Measurements from ENCODE around the gene PTBP2.
"Not testable (repeated sequence)": the region's sequence is repeated elsewhere in the genome, so short reads cannot be mapped to it uniquely, and the experiment has no call there.

Gene PTBP2

GRCh38 chr1:96741335-96741734, 19.8 kb downstream of the PTBP2 start:
- DNase-seq, result no peak

GRCh38 chr1:96746440-96747420, 25.1 kb downstream of the PTBP2 start:
- DNase-seq, result no peak

- no peak for DNase-seq
These were observed 26.0 kb downstream of the PTBP2 start for GRCh38 chr1:96747565-96747964.

- no peak for DNase-seq
These were observed 26.5 kb downstream of the PTBP2 start for GRCh38 chr1:96748078-96748477.

GRCh38 chr1:96749618-96750017, 28.0 kb downstream of the PTBP2 start:
- no peak for DNase-seq

DNA sequence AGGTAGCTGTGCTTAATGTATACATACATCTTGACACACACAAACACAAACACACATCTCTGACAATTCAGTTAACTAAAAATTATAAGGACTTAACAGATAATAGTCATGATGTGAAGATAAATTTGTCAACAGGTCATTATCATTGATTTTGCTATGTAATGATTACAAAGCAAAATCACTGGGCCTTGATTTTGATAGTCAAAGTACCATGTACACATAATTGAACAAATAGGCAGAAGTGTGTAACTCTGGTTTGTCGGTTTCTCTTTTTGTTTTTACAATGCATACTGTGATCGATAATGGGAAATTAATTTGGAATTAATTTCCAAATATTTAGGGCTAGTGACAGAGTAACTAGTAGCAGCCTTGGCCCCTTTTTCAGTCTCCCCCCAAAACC, 30.8 kb downstream of the PTBP2 start:
- no peak for DNase-seq

- no peak for DNase-seq
These were observed 35.2 kb downstream of the PTBP2 start for GRCh38 chr1:96756789-96757188.

GRCh38 chr1:96762586-96762985, 41.0 kb downstream of the PTBP2 start:
- not testable (repeated sequence) for DNase-seq

- DNase-seq, result no peak
These were observed 41.9 kb downstream of the PTBP2 start for GRCh38 chr1:96763514-96763913.

DNA sequence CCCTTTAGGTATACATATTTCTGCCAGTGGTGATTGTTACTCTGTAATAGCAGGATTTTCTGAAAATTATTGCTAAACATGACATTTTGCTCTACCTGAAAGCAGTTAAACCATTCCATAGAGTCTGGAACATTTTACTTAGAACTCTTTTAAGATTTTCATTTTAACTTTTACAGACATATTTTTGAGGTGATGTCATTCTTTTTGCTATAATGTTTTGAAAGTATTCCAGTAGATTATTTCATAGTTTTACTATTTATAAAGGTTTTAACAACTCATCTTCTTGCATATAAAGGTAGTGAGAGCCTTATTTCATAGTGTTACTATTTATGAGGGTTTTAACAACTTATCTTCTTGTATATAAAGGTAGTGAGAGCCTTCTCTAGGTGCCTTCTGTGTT, 42.9 kb downstream of the PTBP2 start:
- DNase-seq, result no peak

DNA sequence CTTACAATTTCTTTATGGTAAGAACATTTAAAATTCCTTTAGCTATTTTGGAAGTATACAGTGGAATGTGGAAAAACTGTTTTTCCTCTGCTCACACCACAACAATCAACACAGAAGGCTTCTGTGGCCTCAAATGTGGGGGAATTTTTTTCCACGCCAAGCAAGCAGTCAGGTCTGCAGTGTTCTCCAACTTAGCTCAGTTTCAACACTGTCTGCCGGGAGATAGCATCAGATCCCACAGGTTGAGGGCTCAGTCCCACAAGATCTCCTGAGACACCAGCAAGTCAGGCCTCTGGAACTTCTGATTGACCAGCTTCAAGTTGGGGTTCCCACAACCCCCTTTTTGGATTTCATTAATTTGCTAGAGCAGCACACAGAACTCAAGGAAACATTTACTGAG, 50.3 kb downstream of the PTBP2 start:
- no peak for DNase-seq

DNA sequence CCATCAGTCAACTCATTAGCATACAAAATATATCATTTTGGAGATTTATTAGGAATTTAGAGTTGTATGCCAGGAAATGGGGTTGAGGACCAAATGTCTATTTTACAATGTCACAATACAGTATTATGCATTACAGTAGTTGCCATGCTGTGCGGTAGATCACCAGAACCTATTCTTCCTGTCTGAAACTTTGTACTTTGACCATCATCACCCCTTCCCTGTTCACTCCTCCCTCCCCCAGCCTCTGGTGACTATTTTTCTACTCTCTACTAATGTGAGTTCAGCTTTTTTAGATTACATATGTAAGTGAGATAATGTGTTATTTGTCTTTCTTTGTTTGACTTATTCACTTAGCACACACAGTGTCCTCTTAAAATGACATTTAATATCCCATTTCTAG, 50.8 kb downstream of the PTBP2 start:
- no peak for DNase-seq

GRCh38 chr1:96772972-96773371, 51.4 kb downstream of the PTBP2 start:
- no peak for DNase-seq

DNA sequence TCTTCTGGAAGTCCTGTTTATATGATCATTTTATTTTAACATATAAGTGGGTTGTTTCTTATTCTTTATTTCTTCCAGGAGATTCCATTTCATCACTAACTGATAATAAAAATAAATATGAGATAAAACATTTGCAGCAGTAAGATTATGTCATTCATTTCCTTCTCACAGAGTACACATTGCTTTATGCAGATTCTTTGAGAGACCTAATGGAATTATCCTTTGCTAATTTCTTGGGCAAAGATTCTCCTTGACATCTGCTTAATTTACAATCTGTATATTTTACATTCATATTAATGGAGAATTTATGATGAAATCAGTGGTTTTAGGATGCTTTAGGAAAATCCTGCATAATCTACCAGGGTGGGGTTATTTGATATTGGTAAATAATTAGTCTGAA, 60.6 kb downstream of the PTBP2 start:
- no peak for DNase-seq

- DNase-seq, result no peak
These were observed 61.3 kb downstream of the PTBP2 start for GRCh38 chr1:96782856-96783255.

DNA sequence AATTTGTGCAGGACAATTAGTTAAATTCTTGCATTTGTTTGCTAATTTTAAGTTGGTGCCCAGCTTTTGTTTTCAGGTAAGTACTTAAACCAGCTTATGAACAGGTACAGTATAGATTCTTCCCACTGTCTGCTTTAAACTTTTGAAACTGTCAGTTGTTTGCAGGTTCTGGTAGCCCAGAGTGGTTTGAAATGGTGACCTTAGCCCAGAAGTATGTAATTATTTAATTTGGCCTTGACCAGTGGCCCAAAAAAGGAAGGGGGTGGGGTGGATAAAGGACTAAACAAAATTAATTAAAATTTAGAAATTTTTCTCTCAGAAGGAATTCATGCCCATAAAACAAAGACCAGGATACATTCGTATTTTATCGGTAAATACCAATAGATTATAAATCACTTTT, 69.0 kb downstream of the PTBP2 start:
- DNase-seq, result no peak

DNA sequence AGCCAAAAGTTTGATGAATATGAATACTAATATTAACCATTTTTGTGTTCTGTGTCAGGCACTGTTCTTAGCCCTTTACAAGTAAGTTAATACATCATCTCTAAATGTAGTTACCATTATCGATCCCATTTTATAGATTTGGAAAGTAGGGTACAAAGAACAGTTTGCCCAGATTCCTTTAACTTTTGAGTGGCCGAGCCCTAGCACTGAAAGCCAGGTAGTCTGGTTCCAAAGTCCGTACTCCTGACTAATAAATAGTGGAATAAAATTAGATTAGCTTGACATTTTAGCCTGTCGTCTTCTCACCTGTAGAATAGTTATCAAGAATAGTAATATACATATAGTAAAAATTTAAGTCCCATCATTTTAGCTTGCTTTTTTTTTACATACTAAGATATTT, 70.6 kb downstream of the PTBP2 start:
- DNase-seq, result no peak

GRCh38 chr1:96801696-96802095, 80.1 kb downstream of the PTBP2 start:
- DNase-seq, result not testable (repeated sequence)

DNA sequence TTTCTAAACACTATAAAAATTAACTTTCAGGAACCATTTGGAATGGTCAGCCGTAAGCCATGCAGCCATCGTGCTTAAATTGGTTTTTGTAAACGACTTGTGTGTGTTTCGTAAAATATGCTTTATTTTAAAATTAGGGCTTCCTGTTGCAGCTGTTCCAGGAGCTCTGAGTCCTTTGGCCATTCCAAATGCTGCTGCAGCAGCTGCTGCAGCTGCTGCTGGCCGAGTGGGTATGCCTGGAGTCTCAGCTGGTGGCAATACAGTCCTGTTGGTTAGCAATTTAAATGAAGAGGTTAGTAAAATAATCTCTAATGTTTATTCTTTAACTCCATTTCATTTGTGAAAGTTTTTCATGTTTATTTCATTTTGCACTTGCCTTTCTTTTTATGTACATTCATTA, 83.1 kb downstream of the PTBP2 start:
- DNase-seq, result no peak

GRCh38 chr1:96808191-96808590, 86.6 kb downstream of the PTBP2 start:
- DNase-seq, result no peak

- DNase-seq, result no peak
These were observed 94.3 kb downstream of the PTBP2 start for GRCh38 chr1:96815914-96816313.

DNA sequence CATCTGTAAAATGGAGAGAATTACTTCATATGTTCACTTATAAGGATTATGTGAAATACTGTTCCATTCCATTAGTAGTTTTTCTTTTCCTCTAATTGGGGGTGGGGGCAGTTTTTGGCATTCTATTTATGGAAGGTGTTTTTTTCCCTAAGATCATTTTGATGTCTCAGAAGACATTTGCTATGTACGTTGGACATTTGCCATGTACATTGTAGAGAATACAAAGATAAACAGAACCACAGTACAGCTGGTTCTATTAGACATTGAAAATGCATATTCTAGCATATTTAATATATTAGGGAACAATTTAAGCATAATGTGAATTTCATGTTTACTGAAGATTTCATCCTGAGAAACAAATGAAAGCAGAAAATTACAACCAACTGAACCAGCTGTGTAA, 98.5 kb downstream of the PTBP2 start:
- no peak for DNase-seq

DNA sequence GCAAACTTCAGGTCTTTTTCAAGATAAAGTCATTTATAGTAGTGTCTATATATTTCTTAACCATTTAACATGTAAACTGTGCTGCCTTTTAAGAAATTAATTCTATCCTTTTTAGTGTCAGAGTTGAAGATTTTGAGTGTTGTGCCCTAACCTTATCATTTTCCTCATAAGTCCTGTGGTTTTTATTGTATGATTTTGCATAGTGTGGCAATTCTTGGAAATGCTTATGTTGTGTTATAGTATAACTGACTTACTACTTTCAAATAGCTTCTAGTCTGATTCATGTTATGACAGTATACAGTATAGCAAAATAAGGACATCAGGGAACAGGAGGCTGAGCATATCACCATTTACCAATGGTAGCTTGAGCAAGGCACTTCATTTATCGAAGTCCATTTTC, 99.1 kb downstream of the PTBP2 start:
- DNase-seq, result no peak

GRCh38 chr1:96825231-96825630, 103.6 kb downstream of the PTBP2 start:
- DNase-seq, result no peak

All from 8988T (cell line).